GM19467 (cell line): Measurements from ENCODE around the gene PTH2.
A peak's percentile ranks its signal among the peaks of the same experiment; 100 is the strongest.
"Not testable (repeated sequence)": the region's sequence is repeated elsewhere in the genome, so short reads cannot be mapped to it uniquely, and the experiment has no call there.

Experiments used
- ATAC-seq: cut with Tn5 transposase; IDR thresholded peaks from one replicate; pipeline ENCODE4 v1.9.1; 2021; ENCODE audit warnings: mild to moderate bottlenecking, moderate library complexity; ENCODE audit not compliant: unreplicated experiment

Gene PTH2, protein sequence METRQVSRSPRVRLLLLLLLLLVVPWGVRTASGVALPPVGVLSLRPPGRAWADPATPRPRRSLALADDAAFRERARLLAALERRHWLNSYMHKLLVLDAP

DNA sequence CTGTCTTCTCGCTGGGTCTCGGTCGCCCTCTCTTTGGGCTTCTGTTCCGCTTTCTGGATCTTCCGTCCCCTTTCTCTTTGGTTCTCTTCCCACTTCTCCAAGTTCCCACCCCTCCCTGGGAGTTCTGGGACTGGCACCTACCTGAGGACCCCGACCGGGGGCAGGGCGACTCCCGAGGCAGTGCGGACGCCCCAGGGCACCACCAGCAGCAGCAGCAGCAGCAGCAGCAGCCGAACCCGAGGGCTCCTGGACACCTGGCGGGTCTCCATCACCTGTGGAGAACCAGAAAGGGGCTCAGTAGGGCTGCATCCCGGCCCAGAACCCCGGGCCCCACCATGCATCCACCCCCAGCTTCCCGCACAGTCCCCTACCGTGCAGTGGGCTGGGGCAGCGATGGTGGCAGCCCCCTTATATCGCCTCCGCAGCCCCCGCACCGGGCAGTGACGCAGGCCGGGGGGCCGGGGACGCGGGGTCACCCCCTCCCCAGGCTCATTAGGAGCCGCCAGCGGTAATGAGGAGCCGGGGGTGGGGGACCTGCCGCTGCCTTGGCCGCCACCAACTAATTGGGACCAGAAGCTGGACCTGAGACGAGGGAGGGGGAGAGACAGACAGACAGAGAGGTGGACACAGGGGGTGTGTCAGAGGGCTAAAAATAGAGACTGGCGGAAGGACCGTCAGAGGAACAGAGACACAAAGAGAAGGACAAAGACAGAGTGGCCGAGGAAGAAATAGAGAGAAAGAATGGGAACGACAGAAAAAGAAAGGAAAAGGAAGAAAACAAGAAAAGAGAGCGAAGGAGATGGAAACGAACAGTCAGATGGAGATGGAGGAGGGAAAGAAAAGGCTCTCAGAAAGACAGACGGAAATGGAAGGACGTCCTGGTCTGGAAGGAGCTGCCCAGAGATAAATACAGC, at the start of gene PTH2:
PTH2 (minus strand) TSS at position 371 of the 914 bp plus-strand sequence; CDS start at position 269, 102 bp downstream.
- ATAC-seq: no peak

DNA sequence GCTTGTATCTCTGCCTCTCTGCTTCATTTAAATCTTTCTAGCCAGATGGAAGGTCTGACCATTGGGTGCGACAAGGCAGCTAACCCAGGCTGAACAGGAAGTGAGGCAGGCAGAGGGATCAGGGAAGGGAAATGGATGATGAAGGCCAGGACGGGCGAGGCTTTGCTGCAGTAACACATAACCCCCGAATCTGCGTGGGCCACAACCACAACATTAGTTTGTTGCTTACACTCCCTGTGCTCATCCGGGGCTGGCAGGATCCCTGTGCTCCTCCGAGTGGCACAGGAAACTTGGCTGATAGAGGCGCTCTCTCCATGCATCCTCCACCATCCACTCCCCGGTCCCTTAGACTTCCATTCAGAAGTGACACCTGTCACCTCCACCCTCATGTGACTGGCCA, 49.7 kb upstream of the PTH2 start:
- no peak for ATAC-seq

DNA sequence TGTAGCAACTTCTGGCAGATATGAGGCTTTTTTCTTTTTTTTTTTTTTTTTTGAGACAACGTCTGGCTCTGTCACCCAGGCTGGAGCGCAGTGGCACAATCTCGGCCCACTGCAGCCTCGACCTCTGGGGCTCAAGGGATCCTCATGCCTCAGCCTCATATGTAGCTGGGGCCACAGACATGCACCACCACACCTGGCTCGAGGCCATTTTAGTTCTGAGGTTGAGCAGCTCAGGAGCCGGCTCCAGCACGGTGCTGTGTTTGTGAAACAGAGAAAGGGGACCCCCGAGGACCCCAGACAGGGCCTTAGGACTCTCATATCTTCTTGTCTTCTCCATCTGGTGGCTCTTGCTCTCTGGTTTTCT, 47.4 kb upstream of the PTH2 start:
- ATAC-seq: no peak

DNA sequence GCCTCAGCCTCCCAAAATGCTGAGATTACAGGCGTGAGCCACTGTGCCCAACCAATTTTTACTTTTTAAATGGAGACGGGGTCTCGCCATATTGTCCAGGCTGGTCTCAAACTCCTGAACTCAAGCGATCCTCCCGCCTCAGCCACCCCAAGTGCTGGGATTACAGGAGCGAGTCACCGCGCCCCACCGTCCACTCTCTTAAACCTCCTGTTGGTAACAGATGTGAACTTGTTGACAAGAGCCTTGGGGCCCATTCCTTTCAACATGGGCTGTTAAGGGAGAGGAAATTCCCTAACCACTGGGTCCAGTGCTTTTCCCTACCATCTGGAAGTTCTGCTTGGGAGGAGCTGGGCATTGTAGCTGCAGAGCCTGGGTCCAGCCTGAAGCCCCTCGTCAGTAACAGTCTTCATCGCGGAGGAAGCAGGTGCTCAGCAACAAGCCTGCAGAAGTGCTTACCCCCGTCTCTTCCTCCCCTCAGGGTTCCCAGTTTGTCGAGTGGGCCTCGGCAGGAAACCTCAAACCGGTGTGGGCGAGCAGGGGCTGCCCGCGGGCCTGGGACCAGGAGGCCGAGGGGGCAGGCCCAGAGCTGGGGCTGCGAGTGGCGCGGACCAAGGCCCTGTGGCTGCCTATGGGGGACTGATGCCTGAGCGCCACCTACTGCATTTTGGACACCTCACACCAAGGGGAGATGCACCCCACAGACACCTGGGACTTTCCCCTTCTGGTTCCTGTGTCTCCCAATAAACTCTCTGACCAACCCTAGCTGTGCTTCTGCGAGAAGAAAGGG, 46.8 kb upstream of the PTH2 start:
- peak; percentile 50 for ATAC-seq

DNA sequence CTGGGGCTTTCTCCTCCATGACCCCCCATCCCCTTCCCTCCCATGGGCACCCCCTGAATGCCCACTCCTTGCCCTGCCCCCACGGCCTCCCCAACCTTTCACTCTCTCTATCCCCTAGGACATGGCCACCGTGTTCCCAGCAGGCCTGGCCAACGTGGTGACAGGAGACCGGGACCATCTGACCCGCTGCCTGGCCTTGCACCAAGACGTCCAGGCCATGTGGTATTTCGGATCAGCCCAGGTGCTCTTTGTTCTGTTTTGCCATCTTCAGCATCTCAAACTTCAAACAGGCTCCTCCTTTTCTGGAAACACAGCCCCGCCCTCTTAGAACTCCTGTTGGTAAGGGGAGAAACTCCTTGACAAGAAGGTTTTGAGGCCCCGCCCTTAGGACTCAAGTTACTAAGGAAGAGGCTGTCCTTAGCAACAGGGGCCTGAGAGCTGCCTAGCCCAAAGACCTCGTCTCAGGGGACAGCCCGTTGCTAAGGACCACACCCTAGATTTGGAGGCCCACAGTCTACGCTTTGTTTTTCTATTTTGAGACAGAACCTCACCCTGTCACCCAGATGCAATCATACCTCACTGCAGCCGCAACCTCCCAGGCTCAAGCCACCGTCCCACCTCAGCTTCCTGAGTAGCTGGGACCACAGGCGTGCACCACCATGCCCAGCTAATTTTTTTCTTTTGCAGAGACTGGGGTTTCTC, 45.7 kb upstream of the PTH2 start:
- peak; percentile 52 for ATAC-seq

DNA sequence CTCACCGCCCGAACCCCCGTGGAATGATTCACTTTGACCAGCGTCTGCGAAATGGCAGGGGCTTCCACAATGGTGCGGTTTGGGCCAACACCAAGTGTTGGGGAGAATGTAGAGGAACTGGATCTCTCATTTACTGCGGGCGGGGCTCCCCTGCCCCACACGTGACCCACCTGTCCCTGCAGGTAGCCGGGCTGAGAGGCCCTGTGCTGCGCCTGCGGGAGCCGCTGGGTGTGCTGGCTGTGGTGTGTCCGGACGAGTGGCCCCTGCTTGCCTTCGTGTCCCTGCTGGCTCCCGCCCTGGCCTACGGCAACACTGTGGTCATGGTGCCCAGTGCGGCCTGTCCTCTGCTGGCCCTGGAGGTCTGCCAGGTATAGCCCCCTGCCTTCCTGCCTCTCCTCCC, 45.0 kb upstream of the PTH2 start:
- no peak for ATAC-seq

DNA sequence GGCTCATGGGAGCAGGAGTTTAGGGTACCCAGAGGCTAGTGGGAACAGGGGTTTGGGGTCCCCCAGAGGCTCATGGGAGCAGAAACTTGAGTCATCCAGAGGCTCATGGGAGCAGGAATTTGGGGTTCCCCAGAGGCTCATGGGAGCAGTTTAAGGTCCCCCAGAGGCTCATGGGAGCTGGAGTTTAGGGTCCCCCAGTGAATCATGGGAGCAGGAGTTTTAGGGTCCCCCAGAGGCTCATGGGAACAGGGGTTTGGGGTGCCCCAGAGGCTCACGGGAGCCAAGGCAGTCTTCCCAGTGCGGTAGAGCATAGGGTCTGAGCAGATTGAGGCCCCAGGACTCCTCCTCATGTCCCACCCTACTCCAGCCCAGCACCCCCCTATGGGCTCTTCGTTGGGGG, 42.1 kb upstream of the PTH2 start:
- no peak for ATAC-seq

DNA sequence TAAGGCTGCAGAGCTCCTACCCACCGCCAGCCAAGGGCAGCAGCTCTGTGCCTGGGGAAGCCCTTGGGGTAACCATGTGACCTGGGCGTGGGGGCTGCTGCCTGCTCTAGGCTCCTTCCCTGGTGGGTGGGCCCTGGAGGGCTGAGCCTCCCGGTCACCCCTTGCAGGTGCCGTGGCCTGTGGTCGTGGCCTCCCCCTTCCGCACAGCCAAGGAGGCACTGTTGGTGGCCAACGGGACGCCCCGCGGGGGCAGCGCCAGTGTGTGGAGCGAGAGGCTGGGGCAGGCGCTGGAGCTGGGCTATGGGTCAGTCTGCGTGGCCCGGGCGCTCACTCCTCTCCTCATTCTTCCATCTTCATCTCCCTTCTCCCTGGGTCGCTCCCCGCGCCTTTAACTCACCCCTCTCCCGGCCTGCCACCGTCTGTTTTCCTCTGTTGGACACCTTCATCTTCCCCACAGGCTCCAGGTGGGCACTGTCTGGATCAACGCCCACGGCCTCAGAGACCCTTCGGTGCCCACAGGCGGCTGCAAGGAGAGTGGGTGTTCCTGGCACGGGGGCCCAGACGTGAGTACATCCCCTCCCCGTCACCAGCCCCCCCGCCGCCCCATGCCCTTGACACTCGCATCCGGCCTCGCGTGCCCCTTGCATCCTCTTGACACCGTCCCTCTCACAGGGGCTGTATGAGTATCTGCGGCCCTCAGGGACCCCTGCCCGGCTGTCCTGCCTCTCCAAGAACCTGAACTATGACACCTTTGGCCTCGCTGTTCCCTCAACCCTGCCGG, 40.9 kb upstream of the PTH2 start:
- no peak for ATAC-seq

DNA sequence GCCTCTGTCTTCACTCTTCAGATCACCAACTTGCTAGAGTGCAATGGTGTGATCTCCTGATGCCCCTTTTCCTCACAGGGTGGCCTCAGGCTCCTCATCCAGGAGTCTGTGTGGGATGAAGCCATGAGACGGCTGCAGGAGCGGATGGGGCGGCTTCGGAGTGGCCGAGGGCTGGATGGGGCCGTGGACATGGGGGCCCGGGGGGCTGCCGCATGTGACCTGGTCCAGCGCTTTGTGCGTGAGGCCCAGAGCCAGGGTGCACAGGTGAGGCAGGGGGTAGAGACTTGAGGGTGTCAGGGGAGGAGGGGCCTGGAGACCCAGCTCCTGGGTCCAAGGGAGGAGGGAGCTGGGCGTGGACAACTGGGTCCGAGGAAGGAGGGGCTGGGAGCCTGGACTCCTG, 39.3 kb upstream of the PTH2 start:
- no peak for ATAC-seq

DNA sequence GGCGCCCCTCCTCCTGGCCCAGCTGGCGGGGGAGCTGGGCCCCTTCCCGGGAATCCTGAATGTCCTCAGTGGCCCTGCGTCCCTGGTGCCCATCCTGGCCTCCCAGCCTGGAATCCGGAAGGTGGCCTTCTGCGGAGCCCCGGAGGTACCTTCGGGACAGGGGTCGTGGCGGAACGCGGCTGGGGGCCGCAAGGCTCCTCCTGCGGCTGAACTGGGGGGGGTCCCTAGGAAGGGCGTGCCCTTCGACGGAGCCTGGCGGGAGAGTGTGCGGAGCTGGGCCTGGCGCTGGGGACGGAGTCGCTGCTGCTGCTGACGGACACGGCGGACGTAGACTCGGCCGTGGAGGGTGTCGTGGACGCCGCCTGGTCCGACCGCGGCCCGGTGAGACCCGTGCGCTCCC, 38.4 kb upstream of the PTH2 start:
- no peak for ATAC-seq

DNA sequence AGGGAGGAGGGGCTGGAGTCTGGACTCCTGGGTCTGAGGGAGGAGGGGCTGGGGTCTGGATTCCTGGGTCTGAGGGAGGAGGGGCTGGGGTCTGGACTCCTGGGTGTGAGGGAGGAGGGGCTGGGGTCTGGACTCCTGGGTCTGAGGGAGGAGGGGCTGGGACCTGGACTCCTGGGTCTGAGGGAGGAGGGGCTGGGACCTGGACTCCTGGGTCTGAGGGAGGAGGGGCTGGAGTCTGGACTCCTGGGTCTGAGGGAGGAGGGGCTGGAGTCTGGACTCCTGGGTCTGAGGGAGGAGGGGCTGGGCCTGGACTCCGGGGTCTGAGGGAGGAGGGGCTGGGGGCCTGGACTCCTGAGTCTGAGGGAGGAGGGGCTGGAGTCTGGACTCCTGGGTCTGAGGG, 37.9 kb upstream of the PTH2 start:
- not testable (repeated sequence) for ATAC-seq

DNA sequence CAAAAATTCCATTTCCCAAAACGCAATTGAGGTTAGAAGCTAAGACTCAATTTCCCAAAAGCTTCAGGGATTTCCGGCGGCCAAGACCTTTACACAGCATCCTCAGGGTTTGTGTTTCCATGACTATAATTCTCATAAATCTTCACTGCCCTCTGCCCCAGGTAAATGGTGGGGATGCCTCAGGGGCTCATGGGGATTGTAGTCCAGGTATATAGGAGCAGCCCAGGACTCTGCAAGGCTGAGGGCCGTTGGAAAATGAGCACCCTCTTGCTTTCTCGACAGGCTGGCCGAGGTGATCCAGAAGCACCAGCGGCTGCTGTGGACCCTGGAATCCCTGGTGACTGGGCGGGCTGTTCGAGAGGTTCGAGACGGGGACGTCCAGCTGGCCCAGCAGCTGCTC, 36.1 kb upstream of the PTH2 start:
- ATAC-seq: no peak

DNA sequence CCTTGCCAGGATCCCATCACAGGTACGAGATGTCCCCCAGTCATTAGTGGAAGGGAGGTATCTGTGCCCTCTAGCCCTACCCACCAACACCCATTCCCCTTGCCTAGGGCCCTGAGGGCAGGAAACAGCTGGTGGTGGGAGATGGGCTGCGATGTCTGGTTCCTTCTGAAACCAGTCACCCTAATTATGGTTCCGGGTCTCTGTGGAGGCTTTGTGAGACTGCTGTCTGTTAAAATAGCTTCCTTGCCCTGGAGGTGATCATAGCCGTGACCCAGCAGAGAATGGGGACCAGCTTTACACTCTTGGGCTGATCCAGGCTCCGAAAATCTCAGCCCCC, 35.3 kb upstream of the PTH2 start:
- no peak for ATAC-seq

DNA sequence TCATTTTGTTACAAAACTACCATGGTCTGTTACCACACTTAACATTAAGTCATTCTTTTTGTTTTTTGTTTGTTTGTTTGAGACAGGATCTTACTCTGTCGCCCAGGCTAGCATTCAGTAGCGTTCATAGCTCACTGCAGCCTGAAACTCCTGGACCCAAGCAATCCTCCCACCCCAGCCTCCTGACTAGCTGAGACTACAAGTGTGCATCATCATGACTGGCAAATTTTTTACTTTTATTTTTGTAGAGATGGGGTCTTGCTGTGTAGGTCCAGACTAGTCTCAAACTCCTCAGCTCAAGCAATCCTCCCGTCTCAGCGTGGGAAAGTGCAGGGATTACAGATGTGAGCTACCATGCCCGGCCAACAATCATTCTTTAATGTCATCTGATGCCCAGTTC, 33.1 kb upstream of the PTH2 start:
- ATAC-seq: no peak

DNA sequence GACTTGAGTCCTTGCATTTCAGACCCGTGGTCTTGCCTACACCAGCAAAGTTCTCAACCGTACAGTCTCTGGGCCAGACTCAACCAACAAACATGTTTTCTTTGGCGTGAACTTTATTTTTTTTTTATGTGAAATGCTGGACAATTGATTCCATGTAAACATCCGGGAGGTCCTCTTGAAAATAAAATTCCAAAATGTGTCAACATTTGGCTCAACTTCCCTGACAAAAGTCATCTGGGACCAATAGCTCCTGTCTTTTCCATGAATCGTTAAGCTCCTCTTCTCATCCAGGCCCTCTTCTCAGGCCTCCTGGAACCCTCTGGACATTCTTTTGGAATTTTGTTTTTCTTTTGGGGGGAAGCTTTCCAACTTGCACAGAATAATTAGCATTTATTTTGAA, 32.5 kb upstream of the PTH2 start:
- ATAC-seq: no peak

DNA sequence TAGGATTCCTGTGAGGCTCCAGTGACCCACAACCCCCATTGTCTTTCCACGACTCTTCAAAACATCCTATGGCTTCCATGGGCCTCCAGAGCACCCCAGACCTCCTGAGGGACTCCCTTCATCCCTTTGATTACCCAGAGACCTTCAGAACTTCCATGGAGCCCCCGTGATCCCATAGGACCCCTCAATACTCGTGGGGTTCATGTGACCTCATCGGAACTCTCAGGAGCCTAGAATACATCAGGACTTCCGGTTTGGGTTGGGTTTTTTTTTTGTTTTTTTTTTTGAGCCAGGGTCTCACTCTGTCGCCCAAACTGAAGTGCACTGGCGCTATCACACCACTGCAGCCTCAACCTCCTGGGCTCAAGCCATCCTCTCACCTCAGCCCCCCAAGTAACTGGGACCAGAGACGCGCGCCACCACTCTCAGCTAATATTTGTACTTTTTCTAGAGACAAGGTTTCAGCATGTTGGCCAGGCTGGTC, 30.6 kb upstream of the PTH2 start:
- no peak for ATAC-seq

DNA sequence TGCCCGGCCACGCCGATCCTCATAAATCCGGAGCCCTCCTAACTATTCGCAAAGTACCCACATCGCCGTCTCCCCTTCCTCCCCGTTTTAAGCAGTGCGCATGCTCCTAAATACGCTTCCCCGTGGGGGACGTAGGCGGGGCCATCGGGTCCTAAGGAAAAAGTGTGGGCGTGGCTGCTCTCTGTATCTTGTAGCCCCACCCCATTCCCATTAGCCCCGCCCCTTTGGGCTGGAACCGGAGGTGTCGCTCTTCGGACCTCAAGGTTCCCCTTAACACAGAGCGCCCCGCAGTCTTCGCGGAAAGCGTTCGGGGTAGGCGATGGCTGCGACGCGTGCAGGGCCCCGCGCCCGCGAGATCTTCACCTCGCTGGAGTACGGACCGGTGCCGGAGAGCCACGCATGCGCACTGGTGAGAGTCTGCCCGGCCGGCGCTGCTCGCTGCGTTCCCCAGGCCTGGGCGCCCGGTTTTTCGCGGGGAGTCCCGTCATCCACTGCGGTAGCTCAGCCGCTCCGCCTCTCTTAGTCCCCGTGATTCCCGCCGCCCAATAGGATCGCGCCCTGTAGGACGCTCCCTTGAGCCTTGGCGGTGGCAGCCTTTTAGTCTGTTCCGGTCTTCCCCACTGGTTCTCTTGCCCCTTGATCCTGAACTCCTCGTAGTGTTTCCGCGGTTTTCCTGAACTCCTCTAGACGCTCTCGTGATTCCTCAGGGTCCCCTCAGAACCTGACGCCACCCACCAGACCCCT, 29.9 kb upstream of the PTH2 start, which contains the start of gene ALDH16A1:
ALDH16A1 (plus strand) TSS at position 213 of the 744 bp plus-strand sequence; CDS start at position 320, 107 bp downstream.
- ATAC-seq: peak; percentile 79

DNA sequence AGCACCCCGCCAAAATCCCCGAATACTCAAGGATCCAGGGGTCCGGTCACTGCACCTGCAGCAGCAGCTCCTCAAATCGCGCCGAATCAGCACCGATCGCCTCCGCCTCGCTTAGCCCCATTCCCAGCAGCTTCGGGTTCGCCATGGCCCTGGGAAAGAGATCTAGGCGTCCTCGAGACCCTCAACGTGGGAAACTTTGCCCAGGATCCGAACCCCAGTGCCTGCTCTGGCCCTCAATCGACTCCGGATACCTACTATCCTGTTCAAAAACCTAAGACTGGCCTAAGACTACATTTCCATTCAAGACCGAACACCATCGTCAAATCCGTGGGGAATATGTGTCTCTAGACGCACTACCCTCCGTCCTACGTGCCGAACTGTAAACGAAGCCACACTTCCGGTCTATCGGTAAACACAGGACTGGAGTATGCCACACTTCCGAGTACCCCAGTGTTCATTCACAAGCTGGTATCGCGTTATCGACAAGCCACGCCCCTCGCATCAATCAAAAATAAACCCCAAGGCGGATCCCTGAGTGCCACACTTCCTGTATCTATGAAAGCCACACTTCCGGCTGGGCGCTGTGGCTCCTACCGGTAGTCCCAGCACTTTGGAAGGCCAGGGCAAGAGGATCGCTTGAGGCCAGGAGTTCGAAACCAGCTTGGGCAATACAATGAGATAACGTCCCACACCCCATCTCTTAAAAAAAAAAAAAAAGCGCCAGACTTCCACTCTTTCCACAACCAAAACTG, 28.4 kb upstream of the PTH2 start, which contains the start of gene PIH1D1:
PIH1D1 (minus strand) TSS at position 385 of the 752 bp plus-strand sequence; CDS start at position 145, 240 bp downstream.
- ATAC-seq: peak; percentile 56

DNA sequence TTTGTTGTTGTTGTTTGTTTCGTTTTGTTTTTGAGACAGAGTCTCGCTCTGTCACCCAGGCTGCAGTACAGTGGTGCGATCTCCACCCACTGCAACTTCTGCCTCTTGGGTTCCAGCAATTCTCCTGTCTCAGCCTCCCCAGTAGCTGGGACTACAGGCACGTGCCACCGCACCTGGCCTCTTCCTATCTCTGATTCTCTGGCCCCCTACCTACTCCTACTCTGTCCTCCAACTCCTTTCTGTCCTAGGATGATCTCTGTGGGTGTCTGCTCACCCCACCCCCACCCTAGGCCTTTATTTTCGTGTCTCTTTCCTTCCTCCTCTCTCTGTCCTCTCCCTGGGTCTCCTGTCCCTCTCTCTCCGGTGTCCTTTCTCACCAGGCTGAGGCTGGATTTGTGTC, 27.2 kb upstream of the PTH2 start:
- no peak for ATAC-seq
